ENCODE measurements around the gene KMT2B.
A peak's percentile ranks its signal among the peaks of the same experiment; 100 is the strongest.

Gene KMT2B

DNA sequence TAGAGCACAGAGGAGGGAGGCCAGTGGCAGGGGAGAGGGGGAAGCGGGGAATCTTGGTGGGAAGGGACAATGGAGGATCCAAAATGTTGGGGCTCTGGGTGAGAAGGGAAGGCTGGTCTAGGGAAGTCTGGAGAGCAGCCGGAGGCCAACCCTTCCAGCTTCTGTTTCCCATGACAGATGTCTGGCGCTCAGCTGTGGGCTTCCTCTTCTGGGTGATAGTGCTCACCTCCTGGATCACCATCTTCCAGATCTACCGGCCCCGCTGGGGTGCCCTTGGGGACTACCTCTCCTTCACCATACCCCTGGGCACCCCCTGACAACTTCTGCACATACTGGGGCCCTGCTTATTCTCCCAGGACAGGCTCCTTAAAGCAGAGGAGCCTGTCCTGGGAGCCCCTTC lies 28.7 kb downstream of the KMT2B start:
- TF ChIP-seq, protein P1, sequence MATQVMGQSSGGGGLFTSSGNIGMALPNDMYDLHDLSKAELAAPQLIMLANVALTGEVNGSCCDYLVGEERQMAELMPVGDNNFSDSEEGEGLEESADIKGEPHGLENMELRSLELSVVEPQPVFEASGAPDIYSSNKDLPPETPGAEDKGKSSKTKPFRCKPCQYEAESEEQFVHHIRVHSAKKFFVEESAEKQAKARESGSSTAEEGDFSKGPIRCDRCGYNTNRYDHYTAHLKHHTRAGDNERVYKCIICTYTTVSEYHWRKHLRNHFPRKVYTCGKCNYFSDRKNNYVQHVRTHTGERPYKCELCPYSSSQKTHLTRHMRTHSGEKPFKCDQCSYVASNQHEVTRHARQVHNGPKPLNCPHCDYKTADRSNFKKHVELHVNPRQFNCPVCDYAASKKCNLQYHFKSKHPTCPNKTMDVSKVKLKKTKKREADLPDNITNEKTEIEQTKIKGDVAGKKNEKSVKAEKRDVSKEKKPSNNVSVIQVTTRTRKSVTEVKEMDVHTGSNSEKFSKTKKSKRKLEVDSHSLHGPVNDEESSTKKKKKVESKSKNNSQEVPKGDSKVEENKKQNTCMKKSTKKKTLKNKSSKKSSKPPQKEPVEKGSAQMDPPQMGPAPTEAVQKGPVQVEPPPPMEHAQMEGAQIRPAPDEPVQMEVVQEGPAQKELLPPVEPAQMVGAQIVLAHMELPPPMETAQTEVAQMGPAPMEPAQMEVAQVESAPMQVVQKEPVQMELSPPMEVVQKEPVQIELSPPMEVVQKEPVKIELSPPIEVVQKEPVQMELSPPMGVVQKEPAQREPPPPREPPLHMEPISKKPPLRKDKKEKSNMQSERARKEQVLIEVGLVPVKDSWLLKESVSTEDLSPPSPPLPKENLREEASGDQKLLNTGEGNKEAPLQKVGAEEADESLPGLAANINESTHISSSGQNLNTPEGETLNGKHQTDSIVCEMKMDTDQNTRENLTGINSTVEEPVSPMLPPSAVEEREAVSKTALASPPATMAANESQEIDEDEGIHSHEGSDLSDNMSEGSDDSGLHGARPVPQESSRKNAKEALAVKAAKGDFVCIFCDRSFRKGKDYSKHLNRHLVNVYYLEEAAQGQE (IDR thresholded peaks at IDR 0.05; ENCODE audit: low read depth) = no peak
- no peak for TF ChIP-seq YY1 (IDR thresholded peaks at IDR 0.05; ENCODE audit: low read depth)
- no peak for TF ChIP-seq FOXM1 (IDR thresholded peaks at IDR 0.05; ENCODE audit: borderline replicate concordance, low read depth)
- no peak for TF ChIP-seq EP300 (IDR thresholded peaks at IDR 0.05; ENCODE audit: borderline replicate concordance)
- TF ChIP-seq NFIC (IDR thresholded peaks at IDR 0.05) = no peak
- no peak for TF ChIP-seq ZBTB7A (IDR thresholded peaks at IDR 0.05; ENCODE audit: low read depth)
- no peak for TF ChIP-seq TEAD4 (IDR thresholded peaks at IDR 0.05)
- TF ChIP-seq EGR1 (IDR thresholded peaks at IDR 0.05) = no peak
- TF ChIP-seq, protein P2, sequence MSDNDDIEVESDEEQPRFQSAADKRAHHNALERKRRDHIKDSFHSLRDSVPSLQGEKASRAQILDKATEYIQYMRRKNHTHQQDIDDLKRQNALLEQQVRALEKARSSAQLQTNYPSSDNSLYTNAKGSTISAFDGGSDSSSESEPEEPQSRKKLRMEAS (IDR thresholded peaks at IDR 0.05) = no peak
- TF ChIP-seq CREB1 (IDR thresholded peaks at IDR 0.05; ENCODE audit: low read depth) = no peak

DNA sequence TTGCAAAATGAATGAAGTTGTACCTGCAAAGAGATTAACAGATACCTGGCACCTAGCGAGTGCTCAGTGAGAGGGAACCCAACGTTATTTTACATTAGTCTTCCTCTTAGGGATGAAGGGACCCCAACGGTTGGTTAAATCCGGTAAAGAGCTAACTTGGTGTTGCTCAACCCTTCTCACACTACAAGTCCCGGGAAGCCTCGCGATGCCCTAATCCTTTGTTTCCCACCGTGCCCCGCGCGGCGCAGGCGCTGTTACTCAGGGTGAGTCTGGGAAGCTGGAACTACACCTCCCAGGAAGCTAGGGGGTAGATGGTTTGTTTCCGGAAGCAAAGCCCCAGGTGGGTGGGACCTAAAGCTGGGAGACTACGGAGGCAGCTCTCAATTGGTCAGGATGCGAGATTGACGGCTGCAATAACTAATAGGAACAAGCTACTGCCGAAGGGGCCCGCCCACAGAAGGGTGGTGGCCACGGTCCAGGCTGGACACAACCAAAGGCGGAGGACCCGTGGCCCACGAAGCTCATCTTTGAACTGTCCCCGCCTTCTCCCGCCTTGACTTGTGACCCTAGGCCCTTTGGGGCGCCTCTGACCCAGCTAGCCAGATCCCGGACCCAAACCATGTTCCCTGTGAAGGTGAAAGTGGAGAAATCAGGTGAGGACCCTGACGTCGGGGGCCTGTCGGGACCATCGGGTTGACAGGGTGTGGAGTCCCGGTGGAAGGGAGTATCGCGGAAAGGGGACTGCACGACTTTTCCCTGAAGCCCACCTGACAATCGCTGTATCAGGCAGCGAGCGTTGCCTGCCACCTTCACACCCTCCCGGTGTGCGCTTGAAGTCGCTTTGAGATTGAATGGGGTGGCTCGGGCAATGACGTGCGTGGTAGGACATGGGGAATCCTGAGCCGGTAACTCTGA lies 30.6 kb downstream of the KMT2B start, which contains the start of gene LIN37:
Gene LIN37 (plus strand): TSS at position 471 of the 915 bp plus-strand sequence. CDS start 149 bp downstream, at position 620.
- peak; percentile 58; the same call in 1 of the 2 replicates for TF ChIP-seq YY1 (IDR thresholded peaks at IDR 0.05; ENCODE audit: low read depth)
- TF ChIP-seq NFIC (IDR thresholded peaks at IDR 0.05) = no peak
- no peak for TF ChIP-seq EP300 (IDR thresholded peaks at IDR 0.05; ENCODE audit: borderline replicate concordance)
- TF ChIP-seq TEAD4 (IDR thresholded peaks at IDR 0.05) = no peak
- peak; percentile 96 for TF ChIP-seq CEBPB (IDR thresholded peaks at IDR 0.05)
- peak; percentile 64 for TF ChIP-seq CREB1 (IDR thresholded peaks at IDR 0.05; ENCODE audit: low read depth)
- no peak for TF ChIP-seq FOXM1 (IDR thresholded peaks at IDR 0.05; ENCODE audit: borderline replicate concordance, low read depth)
- TF ChIP-seq, protein P2 (IDR thresholded peaks at IDR 0.05) = no peak; the same call in 1 of the 2 replicates
- no peak for TF ChIP-seq RAD21 (IDR thresholded peaks at IDR 0.05; ENCODE audit: low read depth)
- TF ChIP-seq, protein P1 (IDR thresholded peaks at IDR 0.05; ENCODE audit: low read depth) = no peak
- no peak for TF ChIP-seq ZBTB7A (IDR thresholded peaks at IDR 0.05; ENCODE audit: low read depth)
- peak; percentile 45; the same call in 1 of the 2 replicates for TF ChIP-seq TAF1 (IDR thresholded peaks at IDR 0.05; ENCODE audit: low read depth)
- TF ChIP-seq, protein P3, sequence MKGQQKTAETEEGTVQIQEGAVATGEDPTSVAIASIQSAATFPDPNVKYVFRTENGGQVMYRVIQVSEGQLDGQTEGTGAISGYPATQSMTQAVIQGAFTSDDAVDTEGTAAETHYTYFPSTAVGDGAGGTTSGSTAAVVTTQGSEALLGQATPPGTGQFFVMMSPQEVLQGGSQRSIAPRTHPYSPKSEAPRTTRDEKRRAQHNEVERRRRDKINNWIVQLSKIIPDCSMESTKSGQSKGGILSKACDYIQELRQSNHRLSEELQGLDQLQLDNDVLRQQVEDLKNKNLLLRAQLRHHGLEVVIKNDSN (IDR thresholded peaks at IDR 0.05) = no peak
- TF ChIP-seq TCF12 (IDR thresholded peaks at IDR 0.05; ENCODE audit: low read depth) = peak; percentile 62; the same call in 1 of the 2 replicates
- TF ChIP-seq EGR1 (IDR thresholded peaks at IDR 0.05) = no peak; the same call in 1 of the 2 replicates

DNA sequence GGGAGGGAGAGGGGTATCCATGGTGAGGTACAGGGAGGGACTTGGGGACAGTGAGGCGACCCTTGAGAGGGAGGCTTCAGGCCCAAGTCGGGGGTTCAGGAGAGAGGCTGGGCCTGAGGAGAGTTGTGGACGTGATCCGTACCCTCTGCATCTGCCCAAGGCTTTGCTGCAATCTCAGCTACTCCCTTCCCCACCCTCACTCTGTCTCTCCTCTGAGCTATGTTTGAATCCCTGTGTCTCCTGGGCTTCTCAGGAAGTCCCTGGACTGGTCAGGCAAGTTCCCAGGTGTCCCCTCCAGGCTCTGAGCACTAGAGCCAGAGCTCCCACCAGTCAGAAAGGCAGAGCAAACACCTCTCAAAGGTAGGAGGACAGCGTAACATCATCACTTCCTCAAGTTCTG lies 32.4 kb downstream of the KMT2B start:
- TF ChIP-seq RAD21 (IDR thresholded peaks at IDR 0.05; ENCODE audit: low read depth) (no peak), CEBPB (IDR thresholded peaks at IDR 0.05) (no peak), TAF1 (IDR thresholded peaks at IDR 0.05; ENCODE audit: low read depth) (no peak), CREB1 (IDR thresholded peaks at IDR 0.05; ENCODE audit: low read depth) (no peak), EGR1 (IDR thresholded peaks at IDR 0.05) (no peak), ZBTB7A (IDR thresholded peaks at IDR 0.05; ENCODE audit: low read depth) (no peak), NFIC (IDR thresholded peaks at IDR 0.05) (no peak), TEAD4 (IDR thresholded peaks at IDR 0.05) (no peak), FOXM1 (IDR thresholded peaks at IDR 0.05; ENCODE audit: borderline replicate concordance, low read depth) (no peak), EP300 (IDR thresholded peaks at IDR 0.05; ENCODE audit: borderline replicate concordance) (no peak), YY1 (IDR thresholded peaks at IDR 0.05; ENCODE audit: low read depth) (no peak), TCF12 (IDR thresholded peaks at IDR 0.05; ENCODE audit: low read depth) (no peak)
- TF ChIP-seq, protein P1 (IDR thresholded peaks at IDR 0.05; ENCODE audit: low read depth) = no peak
- TF ChIP-seq, protein P3 (IDR thresholded peaks at IDR 0.05) = no peak
- TF ChIP-seq, protein P2 (IDR thresholded peaks at IDR 0.05) = no peak
